GM12873 (cell line): ENCODE measurements around the gene KIFC1.

Source experiments
- TF ChIP-seq, protein P1 (sequence below): IDR thresholded peaks from 2 replicates; pipeline ENCODE4 v1.5.1; 2012; ENCODE audit warnings: low read depth, mild to moderate bottlenecking, moderate library complexity, low read length, control low read depth; ENCODE audit not compliant: insufficient read depth; ENCODE audit errors: missing control alignments

Gene KIFC1, protein sequence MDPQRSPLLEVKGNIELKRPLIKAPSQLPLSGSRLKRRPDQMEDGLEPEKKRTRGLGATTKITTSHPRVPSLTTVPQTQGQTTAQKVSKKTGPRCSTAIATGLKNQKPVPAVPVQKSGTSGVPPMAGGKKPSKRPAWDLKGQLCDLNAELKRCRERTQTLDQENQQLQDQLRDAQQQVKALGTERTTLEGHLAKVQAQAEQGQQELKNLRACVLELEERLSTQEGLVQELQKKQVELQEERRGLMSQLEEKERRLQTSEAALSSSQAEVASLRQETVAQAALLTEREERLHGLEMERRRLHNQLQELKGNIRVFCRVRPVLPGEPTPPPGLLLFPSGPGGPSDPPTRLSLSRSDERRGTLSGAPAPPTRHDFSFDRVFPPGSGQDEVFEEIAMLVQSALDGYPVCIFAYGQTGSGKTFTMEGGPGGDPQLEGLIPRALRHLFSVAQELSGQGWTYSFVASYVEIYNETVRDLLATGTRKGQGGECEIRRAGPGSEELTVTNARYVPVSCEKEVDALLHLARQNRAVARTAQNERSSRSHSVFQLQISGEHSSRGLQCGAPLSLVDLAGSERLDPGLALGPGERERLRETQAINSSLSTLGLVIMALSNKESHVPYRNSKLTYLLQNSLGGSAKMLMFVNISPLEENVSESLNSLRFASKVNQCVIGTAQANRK

DNA sequence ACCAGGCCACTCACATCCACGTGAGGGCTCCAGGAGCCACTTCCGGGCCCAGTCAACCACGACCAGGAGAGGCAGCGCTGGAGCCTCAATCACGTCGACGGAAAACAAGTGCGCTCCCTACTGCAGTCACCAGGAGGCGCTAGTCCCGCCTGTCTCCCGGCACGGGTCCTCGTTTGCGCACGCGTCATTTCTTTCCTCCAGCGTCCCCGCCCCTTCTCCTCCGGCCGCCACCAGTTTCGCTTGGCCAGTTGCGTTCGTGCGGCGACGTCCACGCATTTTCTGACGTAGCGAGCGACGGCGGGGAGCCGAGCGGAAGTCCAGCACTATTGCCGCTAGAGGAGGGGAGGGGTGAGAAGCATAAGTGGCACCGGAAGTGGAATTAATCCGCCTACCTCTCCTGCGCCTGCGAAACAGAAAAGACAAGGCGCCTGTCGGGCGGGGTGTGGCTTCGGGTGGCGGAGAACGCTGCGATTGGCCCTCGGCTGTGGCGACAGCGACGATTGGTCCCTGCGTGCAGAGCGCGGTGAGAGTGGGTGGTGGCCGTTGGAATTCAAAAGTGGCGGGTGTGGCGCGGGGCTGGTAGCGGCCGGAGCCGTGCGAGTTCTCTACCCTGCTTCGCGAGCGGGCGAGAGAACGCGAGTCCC is at the start of gene KIFC1:
Gene KIFC1 (plus strand): TSS at position 546 of the 644 bp plus-strand sequence. CDS start 163 bp downstream, outside the sequence.
- TF ChIP-seq, protein P1, sequence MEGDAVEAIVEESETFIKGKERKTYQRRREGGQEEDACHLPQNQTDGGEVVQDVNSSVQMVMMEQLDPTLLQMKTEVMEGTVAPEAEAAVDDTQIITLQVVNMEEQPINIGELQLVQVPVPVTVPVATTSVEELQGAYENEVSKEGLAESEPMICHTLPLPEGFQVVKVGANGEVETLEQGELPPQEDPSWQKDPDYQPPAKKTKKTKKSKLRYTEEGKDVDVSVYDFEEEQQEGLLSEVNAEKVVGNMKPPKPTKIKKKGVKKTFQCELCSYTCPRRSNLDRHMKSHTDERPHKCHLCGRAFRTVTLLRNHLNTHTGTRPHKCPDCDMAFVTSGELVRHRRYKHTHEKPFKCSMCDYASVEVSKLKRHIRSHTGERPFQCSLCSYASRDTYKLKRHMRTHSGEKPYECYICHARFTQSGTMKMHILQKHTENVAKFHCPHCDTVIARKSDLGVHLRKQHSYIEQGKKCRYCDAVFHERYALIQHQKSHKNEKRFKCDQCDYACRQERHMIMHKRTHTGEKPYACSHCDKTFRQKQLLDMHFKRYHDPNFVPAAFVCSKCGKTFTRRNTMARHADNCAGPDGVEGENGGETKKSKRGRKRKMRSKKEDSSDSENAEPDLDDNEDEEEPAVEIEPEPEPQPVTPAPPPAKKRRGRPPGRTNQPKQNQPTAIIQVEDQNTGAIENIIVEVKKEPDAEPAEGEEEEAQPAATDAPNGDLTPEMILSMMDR = peak; percentile 98

DNA sequence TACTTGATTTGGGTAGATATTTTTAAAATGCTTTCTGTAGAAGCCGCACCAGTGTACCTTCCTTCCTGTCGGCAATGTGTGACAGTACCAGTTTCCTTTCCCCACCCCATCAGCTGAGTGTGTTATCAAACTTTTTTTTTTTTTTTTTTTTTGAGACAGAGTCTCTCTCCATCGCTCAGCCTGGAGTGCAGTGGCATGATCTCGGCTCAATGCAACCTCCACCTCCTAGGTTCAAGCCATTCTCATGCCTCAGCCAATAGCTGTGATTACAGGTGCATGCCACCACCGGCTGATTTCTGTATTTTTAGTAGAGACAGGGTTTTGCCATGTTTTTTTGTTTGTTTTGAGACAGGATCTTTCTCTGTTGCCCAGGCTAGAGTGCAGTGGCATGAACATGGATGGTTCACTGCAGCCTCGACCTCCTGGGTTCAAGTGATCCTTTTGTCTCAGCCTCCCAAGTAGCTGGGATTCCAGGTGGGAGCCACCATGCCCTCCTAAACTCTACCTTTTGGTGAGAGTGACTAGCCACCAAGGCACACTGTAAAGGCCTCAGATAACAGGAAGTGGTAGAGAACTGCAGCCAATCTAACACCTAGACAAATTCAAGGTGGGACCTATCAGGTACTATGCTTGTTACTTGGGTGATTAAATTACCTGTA is 47.5 kb upstream of the KIFC1 start:
- TF ChIP-seq, protein P1 = no peak

- TF ChIP-seq, protein P1 = peak; percentile 70
These were observed 46.6 kb upstream of the KIFC1 start for GRCh38 chr6:33344701-33345697.

DNA sequence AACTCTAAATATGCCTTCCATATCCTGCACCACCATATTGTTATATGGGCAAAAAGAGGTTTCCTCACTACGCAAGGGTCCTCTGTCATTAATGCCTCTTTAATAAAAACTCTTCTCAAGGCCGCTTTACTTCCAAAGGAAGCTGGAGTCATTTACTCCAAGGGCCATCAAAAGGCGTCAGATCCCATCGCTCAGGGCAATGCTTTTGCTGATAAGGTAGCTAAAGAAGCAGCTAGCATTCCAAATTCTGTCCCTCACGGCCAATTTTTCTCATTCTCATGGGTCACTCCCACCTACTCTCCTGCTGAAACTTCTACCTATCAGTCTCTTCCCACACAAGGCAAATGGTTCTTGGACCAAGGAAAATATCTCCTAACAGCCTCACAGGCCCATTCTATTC is 43.8 kb upstream of the KIFC1 start:
- TF ChIP-seq, protein P1 = no peak

- TF ChIP-seq, protein P1 = no peak
These were observed 35.3 kb upstream of the KIFC1 start for GRCh38 chr6:33356295-33356694.

- TF ChIP-seq, protein P1 = no peak
These were observed 32.3 kb upstream of the KIFC1 start for GRCh38 chr6:33359331-33359730.
